Limb (tissue), 2 donors: ENCODE results near the gene LYPLA2.
"Not testable (repeated sequence)": the region's sequence is repeated elsewhere in the genome, so short reads cannot be mapped to it uniquely, and the experiment has no call there.

Experiments
- DNase-seq, 2 donors: peaks; one replicate each; pipeline ENCODE4 v3.0.0-alpha.2; 2016; ENCODE audit errors: extremely low spot score in 2 of 2

The LYPLA2 gene

DNA sequence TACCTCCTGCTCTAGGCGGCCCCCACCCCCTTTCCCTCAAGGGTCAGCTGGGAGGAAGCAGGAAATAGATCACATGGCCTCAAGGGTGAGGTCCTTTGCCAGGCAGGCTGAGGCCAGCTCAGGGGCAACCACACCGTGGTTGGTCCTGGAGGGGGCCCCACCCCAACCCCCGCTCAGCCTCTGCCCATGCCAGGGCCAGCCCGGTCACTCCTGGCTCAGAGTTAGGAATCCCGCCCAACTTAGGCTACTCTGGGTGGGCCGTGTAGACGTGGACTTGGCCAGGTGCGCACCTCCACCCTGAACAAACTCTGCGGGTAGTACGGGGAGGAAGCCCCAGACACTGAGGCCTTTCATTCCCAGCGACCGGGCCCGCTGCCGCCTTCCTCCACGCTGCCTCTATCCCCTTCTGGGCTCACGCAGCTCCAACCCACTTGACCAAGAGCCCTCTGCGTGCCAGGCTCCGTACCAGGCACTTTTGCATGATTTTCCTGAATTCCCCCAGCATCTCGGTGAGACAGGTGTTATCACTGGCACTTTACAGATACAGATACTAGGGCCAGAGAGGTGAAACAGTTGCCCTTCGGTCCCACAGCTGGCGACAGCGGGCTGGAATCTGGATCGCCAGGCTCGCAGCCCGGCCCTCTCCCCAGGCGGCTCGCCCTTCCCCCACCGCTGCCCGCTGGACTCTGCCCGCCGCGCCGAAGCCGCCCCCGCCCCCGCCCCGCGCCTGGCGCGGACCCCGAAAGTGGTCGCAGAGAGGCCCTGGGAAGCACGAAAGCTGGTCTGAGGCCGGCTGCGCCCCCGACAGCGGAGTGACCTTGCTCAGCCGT, 8.8 kb downstream of the LYPLA2 start:
- DNase-seq: peak; percentile 20 to 67

DNA sequence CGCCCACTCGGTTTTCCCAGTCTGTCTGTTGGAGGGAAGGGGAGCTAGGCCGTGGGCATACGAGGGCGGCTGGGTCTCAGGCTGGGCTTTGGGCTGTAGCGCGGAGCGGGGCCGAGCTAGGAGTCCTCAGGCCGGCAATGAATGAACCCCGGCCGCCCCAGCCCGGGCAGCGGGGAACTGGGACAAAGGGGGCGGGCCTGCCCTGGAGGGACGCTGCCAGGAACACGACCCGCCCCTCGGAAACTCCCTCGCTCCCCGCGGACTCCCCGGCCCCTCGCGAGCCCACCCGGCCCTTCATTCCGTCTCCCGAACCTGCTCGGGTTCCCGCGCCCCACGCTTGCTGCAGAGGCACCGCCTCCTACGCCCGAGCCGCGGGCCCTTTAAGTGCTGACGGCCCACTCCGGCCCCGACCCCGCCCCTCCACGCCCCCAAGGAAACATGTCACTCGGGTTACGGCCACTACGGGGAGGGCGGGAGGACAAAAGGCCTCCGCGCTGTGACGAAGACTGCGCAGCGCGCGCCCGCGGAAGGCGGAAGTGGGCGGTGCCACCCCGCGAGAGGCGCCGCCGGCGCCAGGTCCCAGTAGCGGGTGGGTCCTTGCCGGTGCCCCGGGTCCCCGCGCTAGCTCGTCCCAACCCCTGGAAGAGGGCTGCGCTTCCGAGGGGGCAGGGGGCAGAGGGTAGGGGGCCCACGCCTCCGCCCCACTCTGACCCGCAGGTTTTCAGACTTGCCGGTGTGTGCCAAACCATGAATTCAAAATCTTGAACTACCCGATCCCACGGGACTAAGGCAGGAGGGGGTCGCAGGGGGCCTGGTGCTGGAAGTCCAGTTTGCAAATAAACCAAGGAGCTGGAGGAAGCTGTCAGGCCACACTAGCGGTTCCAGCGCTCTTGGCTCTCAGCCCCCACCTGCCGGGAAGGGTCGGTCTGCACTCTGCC, 9.7 kb downstream of the LYPLA2 start, which contains the start of gene GALE:
Gene GALE, minus strand, starts transcription at position 355 of the 938 bp plus-strand sequence. CDS start 1,747 bp downstream, outside the sequence.
- peak; percentile 93 to 98 for DNase-seq

DNA sequence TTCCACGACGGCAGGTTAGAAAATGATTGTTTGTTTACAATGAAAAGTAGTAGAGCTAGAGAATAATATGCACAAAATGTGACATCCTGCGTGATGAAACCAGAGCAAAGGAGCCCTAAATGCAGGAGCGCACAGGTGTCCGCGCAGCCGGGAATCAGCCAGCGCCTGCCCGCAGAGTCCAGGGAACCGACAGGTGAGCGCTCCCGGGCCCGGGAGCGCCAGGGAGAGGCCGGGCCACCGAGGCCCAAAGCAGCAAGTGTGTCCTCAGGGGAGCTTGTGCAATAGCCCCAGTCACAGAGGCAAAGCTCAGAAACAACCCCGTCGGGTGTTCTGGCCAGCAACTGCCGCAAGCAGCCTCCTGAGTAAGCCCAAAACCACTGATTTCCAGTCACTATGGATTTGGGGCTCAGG, 10.4 kb downstream of the LYPLA2 start:
- DNase-seq: no peak

DNA sequence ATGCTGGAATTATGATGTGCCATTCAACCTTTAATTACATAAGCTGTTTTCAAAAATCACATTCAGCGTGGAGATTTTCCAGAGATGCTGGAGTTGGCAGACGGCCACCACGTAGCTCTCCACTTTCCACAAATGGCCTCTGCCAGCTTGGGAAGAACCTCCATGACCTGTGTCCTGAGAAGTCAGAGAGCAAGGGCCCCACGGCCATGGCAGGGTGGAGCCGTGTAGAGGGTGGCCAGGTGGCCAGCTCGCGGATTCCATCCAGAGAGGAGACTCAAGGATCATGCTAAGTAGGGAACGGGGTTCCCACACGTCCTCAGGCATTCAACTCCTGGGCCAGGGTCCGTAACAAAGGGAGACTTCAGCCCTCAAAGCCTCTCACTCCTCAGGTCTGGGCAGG, 10.9 kb downstream of the LYPLA2 start:
- no peak for DNase-seq

DNA sequence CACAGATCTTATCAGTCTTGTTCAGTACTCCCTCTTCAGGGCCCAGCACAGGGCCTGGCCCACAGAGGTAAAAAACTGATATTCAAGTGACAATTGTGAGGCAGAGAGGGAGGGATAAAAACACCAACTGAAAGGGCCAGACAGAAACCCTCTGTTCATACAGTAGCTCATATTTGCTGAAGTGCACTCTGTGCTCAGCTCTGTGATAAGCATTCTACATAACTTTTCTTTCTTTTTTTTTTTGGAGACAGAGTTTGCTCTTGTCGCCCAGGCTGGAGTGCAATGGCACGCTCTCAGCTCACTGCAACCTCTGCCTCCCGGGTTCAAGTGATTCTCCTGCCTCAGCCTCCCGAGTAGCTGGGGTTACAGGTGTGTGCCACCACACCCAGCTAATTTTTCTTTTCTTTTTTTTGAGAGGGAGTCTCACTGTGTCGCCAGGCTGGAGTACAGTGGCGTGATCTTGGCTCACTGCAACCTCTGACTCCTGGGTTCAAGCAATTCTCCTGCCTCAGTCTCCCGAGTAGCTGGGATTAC, 11.9 kb downstream of the LYPLA2 start:
- not testable (repeated sequence) for DNase-seq

DNA sequence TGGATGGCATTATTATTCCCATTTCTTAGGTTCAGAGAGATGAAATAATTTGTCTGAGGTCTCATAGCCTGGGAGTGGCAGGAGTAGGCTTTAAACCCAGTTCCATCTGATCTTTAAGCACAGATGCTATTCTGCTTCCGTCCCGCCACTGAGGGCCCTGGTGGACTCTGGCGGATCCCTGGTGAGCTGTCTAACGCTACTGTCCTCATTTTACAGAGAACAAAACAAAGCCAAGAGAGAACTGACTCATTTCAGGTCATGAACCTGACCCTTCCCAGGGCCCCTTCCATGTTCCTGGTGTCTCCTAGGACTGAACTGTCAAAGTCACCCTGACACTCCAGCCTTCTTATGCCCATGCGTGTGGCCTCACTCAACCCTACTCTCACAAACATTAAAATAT, 12.7 kb downstream of the LYPLA2 start:
- no peak for DNase-seq

DNA sequence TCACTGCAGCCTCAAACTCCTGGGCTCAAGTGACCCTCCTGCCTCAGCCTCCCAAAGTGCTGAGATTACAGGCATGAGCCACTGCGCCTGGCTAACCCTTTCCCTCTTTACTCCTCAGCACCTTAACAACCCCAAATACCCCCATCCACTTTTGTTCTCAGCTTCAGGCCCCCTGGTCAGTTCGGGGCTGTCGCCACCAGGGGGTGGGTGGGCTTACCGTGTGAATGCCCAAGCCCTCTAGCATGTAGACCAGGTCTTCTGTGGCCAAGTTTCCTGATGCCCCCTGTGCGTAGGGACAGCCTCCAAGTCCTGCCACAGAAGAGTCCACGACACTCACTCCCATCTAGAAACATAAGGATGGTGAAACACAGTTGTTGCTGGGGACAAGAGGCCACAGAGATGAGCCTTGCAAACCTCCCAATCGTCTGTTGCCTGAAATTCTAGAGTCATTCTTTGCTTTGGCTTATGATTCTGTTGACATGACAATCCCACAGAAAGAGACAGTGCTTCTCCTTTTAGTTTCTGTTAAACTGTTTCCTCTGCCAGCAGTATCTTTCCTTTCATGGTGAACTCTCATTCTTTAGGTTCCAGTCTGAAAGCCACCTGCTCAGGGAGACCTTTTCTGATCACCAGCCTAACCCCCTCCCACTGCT, 13.4 kb downstream of the LYPLA2 start:
- no peak for DNase-seq

DNA sequence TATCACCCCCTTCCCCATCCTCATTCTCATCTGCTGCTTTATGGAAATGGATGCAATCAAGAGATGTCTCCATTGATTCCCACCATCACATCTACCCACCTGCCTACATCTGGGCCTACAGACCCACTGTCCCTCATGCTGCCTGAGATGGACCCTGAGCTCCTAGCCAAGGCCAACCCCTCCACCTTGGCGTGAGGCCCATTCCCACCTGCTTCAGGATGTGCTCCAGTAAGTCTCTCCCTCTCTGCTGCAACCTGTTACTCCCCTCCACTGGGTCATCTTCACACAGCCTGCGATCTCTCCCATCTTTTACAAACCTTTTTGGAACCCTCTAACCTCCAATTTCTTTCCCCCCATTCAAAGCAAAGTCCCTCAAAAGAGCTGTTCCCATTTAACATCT, 14.1 kb downstream of the LYPLA2 start:
- DNase-seq: no peak

DNA sequence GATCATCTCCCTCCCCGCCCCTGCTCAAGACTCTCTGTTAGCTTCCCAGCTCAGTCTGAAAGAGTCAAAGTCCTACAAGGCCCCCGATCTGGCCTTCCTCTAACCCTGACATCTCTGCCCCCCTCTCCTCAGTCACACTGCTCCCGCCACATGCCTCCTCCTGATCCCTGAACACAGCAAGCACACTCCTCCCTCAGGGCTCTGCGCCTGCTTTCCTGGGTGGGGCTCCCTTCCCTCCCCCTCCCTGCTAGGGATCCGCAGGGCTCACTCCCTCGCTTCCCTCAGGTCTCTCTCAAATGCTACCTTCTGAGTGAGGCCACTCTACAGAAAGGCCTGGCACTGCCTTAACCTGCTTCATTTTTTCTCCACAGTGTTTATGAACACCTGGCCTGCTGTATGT, 15.3 kb downstream of the LYPLA2 start:
- DNase-seq: no peak

DNA sequence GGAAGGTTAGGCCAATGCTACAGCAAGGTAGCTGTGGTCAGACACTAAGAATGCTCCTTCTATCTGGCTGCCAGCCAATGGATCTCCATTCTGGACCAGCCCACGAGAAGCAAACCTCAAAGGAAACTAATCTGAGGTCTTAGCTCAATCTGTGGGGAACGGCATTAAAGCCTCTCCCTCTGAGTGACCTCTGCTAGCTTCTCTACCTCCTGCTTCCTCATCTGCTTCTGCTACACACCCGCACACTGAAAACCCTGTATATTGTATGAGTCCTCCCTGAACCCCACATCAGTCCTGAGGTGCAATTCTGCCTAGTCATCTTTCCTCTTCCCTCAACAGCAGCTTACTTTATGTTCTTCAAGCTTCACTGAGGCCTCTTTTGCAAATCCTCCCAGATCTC, 16.5 kb downstream of the LYPLA2 start:
- no peak for DNase-seq

DNA sequence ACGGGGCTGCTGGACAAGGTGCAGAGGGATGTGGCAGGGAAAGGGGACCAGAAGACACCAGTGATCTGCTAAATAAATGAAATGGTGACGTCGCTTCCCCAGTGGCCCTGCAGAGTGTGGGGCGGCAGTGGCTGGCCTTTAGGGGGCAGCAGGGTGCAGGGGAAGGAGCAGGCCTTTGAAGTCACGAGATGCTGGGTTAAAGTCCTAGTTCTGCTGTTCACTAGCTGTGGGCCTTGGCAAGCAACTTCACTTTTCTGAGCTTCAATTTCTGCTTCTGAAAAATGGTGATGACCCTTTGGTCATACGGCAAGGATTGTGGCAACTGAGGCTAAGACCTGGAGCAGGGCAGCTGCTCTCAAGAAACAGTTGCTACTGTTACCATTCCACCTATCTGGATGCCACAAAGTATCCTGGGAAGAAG, 18.8 kb downstream of the LYPLA2 start:
- no peak for DNase-seq

DNA sequence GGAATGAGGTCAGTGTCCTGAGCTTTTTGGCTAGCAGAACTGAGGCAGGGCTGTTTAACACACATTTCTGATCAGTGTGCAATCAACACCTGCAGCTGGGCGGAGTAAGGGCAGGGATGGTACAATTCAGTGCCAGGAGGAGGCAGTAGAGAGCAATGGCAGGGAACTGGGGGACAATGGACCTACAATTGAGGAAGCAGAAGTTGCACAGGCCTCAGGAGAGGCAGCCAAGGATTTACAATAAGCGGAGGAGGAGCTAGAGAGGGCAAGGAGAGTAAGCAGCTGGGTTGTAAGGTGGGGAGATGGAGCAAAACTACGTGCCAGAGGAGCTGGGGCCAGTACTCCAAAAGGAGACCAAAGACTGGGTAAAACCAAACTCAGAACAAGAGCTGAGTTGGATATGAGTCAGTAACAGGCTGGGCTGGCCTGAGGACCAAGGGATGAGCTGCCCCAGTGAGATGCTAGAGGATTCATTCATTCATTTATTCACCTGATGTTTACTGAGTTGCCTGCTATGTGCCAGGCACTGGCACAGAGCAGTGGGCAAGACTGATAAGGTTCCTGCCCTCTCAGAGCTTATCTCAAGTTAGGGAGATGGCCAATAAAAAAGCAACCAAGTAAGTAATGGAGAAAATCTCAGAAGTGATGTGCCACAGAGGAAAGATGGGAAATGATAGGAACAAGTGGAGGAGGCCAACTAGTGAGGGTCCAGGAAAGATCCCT, 20.0 kb downstream of the LYPLA2 start:
- no peak for DNase-seq

DNA sequence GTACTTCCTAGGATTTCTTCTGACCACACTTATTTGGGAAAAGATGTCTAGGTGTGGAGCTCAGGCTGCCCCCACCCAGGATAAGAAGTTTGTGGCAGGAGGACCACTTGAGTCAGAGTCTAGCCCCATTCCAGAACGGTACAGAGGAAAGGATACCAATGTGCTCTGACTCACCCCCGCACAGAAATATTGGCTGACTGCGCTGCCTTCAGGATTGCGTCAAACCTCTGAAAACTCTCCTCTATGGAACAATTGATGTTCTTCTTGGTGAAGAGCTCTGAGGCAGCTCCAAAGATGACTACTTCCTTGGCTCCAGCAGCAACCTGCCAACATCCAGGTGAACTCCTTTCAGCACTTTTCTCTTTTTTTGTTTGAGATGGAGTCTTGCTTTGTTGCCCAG, 23.1 kb downstream of the LYPLA2 start:
- DNase-seq: no peak

DNA sequence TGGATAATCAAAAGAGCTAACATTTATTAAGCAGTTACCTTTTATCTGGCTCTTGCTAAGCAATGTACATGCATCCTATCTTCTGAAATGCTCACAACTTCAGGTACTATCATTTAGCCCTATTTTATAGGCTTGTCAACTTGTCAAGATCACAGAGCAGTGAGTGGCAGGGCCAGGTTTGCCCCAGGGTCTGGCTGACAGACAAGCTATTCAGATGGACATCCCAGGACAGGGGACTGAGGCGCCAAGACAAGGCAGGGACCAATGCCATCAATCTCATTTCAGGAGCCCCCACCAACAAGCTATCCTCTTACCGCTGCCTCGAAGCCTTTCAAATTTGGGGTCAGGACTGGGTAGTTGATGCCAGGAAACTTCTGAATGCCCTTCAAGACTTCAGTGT, 25.4 kb downstream of the LYPLA2 start:
- no peak for DNase-seq

DNA sequence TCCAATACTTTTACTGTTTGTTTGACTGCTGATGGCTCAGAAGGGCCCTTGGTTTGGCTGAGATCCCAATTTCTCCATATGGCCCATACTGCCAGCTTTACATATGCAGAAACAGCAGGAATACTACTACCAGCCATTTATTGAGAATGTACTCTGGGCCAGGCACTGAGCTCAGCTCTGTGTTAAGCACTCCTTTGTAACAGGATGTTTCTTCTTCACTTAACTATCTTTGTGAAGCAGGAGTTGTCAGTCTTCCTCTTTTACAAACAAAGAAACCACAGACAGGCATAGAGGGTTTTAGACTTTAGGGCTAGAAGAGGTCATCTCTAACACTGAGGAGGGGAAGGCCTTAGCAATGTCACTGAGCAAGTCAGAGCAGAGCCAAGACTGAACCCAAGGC, 26.0 kb downstream of the LYPLA2 start:
- no peak for DNase-seq

DNA sequence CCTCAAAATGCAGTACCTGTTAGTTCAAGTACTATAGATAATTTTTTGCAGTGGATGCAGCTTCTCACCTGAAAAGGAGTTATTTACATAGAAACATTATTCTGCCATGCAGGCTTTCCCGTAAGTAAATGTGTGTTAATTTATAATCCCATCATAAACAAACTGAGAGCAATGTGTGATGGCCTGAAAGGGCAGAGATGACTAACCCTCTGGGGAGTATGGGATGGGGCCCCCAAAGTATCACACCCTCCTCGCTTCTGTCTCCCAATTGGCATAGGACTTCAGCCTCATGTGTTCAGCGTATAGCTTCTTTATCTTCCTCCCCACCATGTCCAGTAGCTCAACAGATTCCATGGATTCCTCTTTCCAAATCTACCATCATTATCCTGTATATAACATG, 26.7 kb downstream of the LYPLA2 start:
- no peak for DNase-seq

DNA sequence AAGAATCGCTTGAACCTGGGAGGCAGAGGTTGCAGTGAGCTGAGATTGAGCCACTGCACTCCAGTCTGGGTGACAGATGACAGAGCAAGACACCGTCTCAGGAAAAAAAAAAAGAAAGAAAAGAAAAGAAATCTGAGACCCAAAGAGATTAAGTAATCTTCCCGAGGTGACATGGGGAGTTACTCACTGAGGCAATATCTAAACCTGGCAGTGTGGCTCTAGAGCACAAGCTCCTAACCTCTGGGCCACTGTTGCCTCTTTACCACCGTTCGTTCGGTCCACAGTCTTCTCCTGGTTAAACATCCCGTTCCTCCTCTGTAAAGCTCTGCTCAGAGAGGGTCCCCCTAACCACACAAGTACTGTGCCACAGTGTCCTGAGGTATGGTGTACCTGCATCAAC, 32.8 kb downstream of the LYPLA2 start:
- no peak for DNase-seq

DNA sequence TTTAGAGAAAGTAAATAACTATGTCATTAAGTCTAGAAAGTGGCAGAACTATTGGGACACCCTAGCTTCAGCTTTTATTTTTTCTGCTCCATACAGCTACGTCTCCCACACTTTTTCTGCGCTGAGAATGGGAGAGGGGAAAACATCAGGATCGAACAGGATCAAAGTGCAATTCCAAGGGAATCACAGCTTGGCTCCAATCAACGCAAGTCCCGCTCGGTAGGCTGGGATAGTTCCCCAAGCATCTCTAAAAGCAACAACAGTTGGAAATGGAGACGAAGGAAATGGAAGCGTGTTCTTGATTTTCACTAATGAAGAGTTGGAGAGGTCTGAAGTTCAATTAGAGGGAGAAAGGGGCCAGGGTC, 33.7 kb downstream of the LYPLA2 start:
- no peak for DNase-seq

DNA sequence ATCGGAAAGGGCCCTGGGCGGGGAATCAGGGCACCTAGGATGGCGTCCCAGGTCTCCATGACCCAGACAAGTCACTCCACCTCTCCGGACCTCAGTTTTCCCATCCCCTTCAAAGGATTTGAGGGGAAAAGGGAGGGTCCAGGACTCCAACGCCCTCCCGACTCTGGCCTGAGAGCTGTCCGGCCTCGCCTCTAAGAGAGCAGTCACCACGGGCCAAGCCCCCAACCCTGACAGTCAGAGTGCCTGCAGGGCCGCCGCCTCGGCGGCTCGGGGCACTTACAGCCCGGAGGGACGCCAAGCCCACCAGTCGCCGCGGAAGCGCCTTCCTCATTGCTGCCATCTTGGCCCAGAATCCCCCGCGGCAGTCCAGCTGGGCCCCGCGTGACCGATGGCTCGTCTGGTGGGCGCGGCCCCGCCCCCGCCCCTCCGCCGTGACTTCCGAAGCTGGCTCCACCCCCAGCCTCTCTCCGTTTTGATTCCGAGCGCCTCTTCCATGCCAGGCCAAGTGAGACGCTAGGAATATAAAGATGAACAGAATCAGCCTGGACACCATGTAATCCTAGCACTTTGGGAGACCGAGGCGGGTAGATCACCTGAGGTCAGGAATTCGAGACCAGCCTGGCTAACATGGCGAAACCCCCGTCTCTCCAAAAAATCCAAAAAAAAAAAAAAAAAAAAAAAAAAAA, 34.3 kb downstream of the LYPLA2 start, which contains the start of gene HMGCL:
Gene HMGCL, minus strand, starts transcription at position 354 of the 686 bp plus-strand sequence. Its CDS starts 14 bp downstream, at position 340.
- DNase-seq: peak; percentile 93 to 96
